Brain microvascular endothelial cell (primary cell): ENCODE data around the gene SLC7A7.

Experiments used
- DNase-seq: peaks from one replicate; pipeline ENCODE4 v3.0.0-alpha.2; 2020
- H3K27ac ChIP-seq: fragments of 250-450 bp; sonication (Bioruptor Pico); 2 replicates; pipeline ENCODE4 v1.5.1; 2020; ENCODE audit warnings: mild to moderate bottlenecking, moderate library complexity
- H3K27me3 ChIP-seq: fragments of 250-450 bp; sonication (Bioruptor Pico); replicated peaks from 2 replicates; pipeline ENCODE4 v1.5.1; 2020; ENCODE audit warnings: mild to moderate bottlenecking
- H3K36me3 ChIP-seq: fragments of 250-450 bp; sonication (Bioruptor Pico); replicated peaks from 2 replicates; pipeline ENCODE4 v1.5.1; 2020; ENCODE audit warnings: mild to moderate bottlenecking
- H3K4me3 ChIP-seq: 2 replicates; pipeline ENCODE4 v1.5.1; 2011; ENCODE audit warnings: low read depth, mild to moderate bottlenecking, control low read depth, low read length, moderate library complexity
- in situ Hi-C: cut with HindIII; loops from 2 replicates; pipeline ENCODE4 v1.10.0; 2017; ENCODE audit warnings: low sequenced_read_pairs, low pct_ligation_motif_present
- TF ChIP-seq, protein P1 (sequence below): IDR thresholded peaks from 2 replicates; pipeline ENCODE4 v1.5.1; 2011; ENCODE audit warnings: low read depth, mild to moderate bottlenecking, moderate library complexity, low read length, control low read depth, inconsistent platforms; ENCODE audit errors: missing control alignments

Gene SLC7A7

GRCh38 chr14:22769369-22769768 lies 45.9 kb downstream of the SLC7A7 start:
- no peak for DNase-seq
- TF ChIP-seq, protein P1, sequence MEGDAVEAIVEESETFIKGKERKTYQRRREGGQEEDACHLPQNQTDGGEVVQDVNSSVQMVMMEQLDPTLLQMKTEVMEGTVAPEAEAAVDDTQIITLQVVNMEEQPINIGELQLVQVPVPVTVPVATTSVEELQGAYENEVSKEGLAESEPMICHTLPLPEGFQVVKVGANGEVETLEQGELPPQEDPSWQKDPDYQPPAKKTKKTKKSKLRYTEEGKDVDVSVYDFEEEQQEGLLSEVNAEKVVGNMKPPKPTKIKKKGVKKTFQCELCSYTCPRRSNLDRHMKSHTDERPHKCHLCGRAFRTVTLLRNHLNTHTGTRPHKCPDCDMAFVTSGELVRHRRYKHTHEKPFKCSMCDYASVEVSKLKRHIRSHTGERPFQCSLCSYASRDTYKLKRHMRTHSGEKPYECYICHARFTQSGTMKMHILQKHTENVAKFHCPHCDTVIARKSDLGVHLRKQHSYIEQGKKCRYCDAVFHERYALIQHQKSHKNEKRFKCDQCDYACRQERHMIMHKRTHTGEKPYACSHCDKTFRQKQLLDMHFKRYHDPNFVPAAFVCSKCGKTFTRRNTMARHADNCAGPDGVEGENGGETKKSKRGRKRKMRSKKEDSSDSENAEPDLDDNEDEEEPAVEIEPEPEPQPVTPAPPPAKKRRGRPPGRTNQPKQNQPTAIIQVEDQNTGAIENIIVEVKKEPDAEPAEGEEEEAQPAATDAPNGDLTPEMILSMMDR, result no peak
- Histone ChIP-seq H3K27ac (no peak overlapping the region), H3K27me3 (no peaks in the 10 kb centered on the region), H3K4me3 (no peak overlapping the region), H3K36me3 (peaks cover 51% of the 10 kb centered on the region)
- in situ Hi-C loops, result no loop called here

DNA sequence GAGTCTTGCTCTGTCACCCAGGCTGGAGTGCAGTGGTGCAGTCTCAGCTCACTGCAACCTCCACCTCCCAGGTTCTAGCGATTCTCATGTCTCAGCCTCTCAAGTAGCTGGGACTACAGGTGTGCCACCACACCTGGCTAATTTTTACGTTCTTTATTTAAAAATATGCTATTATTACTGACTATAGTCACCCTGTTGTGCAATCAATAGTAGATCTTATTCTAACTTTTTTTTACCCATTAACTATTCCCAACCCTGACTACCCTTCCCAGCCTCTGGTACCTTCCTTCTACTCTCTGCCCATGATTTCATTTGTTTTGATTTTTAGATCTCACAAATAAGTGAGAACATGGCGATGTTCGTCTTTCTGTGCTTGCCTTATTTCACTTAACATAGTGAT lies 46.3 kb downstream of the SLC7A7 start:
- H3K4me3 ChIP-seq, result no peak overlapping the region
- peaks cover 51% of the 10 kb centered on the region for H3K36me3 ChIP-seq
- TF ChIP-seq, protein P1, result no peak
- no peaks in the 10 kb centered on the region for H3K27me3 ChIP-seq
- no peak for DNase-seq
- H3K27ac ChIP-seq, result no peak overlapping the region
- in situ Hi-C loops, result no loop called here

DNA sequence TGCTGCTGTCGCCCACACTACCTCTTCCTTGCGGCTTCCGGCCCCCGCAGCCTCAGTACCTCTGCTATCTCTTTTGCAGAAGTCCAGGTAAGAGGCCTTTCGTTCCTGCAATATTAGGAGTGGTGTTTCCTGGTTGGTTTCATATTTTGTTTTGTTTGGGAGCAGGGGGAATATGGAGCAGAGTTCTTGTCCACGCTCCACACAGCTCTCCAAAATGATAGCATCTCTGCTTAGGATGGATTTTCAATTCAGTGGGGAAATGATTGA lies 48.0 kb downstream of the SLC7A7 start:
- in situ Hi-C loops, result no loop called here

DNA sequence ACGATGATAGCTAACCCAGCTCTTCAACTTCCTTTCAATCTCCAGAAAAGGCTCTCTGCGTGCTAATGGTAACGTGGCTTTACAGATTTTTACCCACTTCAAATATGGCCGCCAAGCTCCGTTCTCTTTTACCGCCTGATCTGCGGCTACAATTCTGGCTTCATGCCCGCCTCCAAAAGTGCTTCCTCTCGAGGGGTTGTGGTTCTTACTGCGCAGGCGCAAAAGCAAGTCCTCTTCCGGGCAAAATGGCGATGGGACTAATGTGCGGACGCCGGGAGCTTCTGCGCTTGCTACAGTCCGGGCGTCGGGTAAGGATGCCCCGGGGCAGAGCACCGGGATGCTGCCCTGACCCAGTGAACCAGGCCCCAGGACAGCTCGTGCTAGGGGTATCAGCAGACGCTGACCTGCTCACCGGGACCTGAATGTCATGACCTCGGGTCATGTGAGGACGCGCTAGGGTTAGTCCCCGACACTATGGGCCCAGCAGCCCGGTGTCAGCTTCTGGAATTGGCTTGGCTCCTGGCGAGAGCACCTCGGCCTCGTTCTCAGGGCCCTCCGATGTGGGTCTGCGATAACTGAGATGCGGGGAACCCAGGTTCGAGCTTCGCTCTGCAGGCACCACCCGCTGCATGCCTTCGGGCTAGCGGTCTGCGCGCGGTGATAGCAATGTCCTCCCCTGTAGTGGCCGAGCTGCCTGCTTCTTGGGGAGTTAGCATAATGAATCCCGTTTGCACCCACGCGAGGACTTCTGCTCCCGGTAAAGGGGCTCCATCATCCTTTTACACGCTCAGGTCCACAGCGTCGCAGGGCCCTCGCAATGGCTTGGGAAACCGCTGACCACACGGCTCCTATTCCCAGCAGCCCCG lies 48.5 kb downstream of the SLC7A7 start, which contains the start of gene OXA1L:
TSS of gene OXA1L (plus strand) at position 232 of the 866 bp plus-strand sequence. CDS start at position 246, 14 bp downstream.
- TF ChIP-seq, protein P1, result no peak
- in situ Hi-C loops, result no loop called here
- H3K27ac ChIP-seq, result peak within 1 kb of the TSS; percentile 75
- peaks cover 35% of the 10 kb centered on the region for H3K36me3 ChIP-seq
- no peaks in the 10 kb centered on the region for H3K27me3 ChIP-seq
- DNase-seq, result peak; percentile 96
- H3K4me3 ChIP-seq, result peak within 1 kb of the TSS; percentile 99

More for the DNA sequence above, 48.0 kb downstream of the SLC7A7 start:
- Histone ChIP-seq H3K4me3 (peak overlapping the region; percentile 99), H3K36me3 (peaks cover 38% of the 10 kb centered on the region), H3K27me3 (no peaks in the 10 kb centered on the region), H3K27ac (no peak overlapping the region)
- no peak for DNase-seq
- TF ChIP-seq, protein P1, result no peak

DNA sequence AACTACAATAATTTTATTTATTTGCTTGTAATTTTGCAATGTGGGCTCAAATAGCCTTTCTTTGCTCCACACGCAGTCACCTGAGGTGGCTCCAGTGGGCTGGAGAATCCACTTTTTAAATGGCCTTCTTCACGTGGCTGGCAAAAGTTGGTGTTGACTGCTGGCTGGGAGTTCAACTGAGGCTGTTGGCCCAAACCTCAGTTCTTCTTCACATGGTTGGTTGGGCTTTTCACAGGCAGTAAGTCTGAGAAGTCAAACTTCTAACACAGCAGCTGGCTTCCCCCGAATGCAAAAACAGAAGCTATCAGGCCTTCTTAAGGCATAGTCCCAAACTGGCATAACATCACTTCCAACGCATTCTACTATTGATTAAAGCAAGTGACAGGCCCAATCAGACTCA lies 50.9 kb downstream of the SLC7A7 start:
- DNase-seq, result no peak
- H3K27ac ChIP-seq, result no peak overlapping the region
- TF ChIP-seq, protein P1, result no peak
- H3K4me3 ChIP-seq, result no peak overlapping the region
- peaks cover 12% of the 10 kb centered on the region for H3K36me3 ChIP-seq
- in situ Hi-C loops, result no loop called here
- no peaks in the 10 kb centered on the region for H3K27me3 ChIP-seq
